Activated CD4-positive, CD25-positive, alpha-beta regulatory T cell treated with anti-CD3 and anti-CD28 coated beads, Interleukin-2, amount 50 U/mL, for 72 hours (primary cell): ENCODE results near the gene FOXJ3.

ENCODE experiments used
- DNase-seq: peaks from one replicate; pipeline ENCODE4 v3.0.0; 2021

Gene FOXJ3

DNA sequence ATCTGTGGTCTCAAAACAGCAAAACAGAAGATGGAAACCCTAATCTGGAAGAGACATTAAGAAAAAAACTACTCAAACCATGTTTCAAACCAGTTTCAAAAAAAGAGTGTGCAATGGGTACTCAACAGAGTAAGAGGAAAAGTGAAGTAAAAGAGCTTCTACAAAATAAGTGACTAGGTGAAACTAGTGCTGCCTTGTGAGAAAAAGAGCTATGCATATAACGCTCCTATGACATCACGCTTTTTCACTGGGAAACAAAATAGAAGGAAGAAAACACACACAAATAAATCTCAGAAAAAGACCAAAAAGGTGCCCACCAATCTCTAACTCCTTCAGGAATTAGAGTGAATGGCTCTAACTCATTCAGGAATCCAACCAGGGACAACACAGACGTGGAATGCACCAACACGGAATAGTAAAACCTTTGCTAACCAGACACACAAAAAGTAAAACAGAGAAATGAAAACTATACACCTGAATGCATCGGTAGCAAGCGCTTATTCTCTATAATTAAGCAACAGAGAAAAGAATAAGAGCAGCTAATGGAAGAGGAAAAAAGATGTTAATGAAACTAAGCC, 1.3 kb downstream of the FOXJ3 start:
- DNase-seq: no peak

DNA sequence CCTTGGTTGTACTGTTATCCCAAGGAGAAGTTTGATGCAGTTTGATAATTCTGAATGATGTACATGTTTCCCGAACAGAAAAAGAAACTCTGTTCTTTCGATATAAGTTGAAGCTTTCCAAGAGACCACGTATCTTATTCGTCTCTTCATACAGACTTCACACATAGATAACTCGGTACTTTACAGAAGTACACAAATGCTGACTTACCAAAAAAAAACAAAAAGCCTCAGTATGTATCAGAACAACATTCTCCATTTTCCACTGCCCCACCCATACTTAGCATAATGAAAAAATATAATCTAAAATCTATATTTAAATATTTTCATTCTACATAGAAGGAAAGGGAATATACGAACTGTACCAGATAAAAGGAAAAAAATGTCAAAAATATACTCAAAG, 2.2 kb downstream of the FOXJ3 start:
- DNase-seq: no peak

GRCh38 chr1:42330215-42330614, 4.8 kb downstream of the FOXJ3 start:
- DNase-seq: no peak

DNA sequence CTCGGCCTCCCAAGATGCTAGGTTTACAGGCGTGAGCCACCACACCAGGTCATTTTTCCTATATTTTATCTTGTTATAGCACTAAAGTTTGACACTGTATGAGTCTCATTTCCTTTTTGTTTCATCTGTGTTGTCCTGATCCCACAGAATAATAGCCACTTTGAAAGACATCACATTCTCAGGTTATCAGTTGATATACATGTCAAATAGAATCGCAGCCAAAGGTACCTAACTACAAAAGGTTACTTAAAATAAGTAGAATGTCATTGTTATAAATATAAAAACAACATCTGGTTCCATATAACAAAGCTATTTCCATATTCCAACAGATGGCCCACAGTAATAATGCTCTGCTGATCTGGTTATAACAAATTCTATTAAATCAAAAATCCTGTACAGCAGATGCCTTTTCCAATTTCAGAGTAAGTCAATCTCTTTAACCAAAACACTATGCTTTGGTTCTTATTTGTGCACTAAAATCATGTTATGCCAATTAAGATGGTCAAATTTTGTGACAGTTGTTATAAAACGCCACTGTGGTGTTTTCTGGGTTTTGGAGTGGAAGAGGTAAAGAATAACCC, 6.0 kb downstream of the FOXJ3 start:
- no peak for DNase-seq

GRCh38 chr1:42328047-42328625, 6.9 kb downstream of the FOXJ3 start:
- DNase-seq: no peak

- no peak for DNase-seq
Observed at GRCh38 chr1:42325014-42325402, 10.0 kb downstream of the FOXJ3 start.

DNA sequence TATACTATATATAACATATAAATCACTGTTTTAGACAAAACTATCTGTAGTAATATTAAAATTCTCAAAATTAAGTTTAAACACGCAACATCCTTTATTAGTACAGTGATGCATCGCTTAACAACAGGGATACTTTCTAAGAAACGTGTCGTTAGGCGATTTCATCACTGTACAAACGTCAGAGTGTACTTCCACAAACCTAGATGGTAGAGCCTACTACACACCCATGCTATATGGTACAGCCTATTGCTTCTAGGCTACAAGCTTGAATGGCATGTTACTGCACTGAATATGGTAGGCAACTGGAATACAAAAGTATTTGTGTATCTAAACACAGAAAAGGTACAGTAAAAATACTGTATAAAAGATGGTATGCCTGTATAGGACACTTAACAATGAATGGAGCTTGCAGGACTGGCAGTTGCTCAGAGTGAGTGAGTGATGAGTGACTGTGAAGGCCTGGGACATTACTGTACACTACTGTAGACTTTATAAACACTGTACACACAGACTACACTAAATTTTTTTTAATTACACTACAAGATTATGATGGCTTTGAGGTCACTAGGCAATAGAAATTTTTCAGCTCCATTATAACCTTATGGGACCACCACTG, 10.5 kb downstream of the FOXJ3 start:
- DNase-seq: no peak

DNA sequence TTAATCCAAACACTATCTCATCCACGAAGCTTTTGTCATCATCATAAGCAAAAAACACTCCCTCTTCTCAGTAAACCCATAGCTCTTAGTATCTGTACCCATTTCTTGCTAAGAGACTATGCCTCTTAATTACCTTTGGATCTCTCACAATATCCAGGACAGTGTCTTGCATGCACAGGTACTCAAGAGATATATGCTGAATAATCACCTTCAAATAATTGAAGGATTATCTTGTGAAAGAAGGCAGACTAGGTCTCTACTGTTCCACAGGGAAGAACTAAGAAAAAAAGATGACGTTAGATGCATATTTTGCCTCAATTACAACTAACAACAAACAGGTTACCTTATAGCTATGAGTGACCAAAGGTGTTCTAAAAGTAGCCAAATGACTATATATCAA, 11.5 kb downstream of the FOXJ3 start:
- no peak for DNase-seq

- no peak for DNase-seq
Observed at GRCh38 chr1:42322577-42322976, 12.5 kb downstream of the FOXJ3 start.

- no peak for DNase-seq
Observed at GRCh38 chr1:42321731-42322130, 13.3 kb downstream of the FOXJ3 start.

DNA sequence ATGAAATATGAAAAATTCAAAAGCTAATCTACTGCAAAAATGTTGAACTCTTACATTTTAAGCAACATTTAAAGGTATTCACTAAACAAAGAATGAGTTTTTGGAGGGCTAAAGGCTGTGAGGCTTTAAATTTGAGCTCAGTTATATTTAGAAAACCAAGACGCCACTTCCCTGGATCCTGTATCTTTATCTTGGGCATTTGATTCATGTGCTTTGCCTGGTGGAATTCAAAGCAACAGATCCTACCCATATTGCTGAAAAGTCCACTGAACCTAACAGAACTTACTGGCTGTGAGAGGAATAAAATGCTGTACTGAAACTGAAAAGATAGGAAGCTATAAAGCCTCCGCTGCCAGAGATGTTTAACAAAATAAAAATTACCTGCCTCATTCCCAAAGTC, 14.3 kb downstream of the FOXJ3 start:
- DNase-seq: no peak

GRCh38 chr1:42319871-42320484, 15.1 kb downstream of the FOXJ3 start:
- no peak for DNase-seq

DNA sequence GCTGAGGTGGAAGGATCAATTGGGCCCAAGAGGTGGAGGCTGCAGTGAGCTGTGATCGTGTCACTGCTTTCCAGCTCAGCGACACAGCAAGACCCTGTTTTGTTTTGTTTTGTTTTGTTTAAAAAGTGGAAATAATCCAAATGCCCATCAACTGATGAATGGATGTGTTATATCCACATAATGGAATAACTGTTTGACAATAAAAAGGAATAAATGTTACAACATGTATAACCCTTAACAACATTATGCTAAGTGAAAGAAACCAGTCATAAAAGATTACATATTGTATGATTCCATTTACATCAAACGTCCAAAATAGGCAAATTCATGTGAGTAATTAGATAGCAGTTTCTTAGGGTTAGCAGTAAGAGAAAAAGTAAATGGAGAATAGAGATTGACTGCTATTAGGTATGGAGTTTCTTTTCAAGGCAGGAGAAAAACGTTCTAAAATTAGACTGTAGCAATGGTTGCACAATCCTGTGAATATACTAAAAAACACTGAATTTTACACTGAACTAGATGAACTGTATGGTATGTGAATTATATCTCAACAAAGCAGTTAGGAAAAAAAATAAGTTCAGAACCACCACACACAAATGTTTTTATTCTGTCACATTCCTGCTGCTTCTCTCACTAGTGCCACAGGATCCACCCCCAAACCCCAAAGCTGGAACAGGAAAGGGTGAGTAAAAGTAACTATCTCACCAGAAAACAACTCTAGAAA, 15.7 kb downstream of the FOXJ3 start:
- no peak for DNase-seq

DNA sequence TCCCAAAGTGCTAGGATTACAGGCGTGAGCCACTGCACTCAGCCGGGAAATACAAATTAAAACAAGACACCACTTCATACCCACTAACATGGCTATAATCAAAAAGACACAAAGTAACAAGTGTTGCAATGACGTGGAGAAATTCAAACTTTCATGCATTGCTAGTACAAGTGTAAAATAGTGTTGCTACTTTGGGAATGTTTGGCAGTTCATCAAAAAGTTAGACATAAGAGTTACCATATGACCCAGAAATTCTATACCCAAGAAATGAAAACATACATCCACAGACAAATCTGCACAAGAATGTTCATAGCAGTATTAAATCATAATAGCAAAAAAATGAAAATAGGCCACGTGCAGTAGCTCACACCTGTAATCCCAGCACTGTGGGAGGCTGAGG, 16.4 kb downstream of the FOXJ3 start:
- no peak for DNase-seq

DNA sequence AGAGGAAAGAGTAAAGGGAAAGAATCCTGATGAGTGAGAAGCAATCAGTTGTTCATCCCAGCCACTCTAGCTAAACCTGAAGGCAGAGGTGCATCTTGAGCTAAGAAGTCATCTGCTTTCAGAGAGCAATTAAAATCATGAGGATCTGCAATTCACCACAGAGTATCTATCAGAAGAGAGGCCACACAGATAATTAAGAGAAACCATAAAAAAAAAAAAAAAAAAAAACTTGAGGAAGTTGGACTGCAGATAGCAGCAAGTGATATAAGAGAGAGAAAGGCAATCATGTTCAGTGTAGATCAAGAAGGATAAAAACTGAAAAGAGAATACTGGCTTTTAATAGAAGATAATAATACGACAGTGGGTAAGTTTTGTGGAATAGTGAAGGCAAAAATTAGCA, 17.7 kb downstream of the FOXJ3 start:
- no peak for DNase-seq

GRCh38 chr1:42316292-42316691, 18.7 kb downstream of the FOXJ3 start:
- DNase-seq: no peak

DNA sequence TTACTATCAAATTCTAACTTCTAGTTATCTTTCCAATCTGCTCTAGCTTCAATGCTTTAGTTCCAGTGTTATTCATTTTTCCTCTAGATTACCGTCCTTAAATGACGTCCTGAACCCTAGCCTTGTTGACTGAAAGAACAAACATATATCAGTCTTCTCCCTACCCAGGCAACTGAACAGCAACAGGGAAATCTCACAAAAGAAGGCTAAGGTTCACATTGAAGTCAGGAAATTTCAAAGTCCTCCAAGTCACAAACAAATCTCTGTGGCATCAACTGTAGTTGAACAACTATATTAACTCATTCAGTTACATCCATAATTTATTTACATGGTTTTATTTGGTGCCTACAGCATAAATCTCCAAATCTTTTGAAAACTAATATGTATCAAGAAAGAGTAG, 19.5 kb downstream of the FOXJ3 start:
- DNase-seq: no peak

DNA sequence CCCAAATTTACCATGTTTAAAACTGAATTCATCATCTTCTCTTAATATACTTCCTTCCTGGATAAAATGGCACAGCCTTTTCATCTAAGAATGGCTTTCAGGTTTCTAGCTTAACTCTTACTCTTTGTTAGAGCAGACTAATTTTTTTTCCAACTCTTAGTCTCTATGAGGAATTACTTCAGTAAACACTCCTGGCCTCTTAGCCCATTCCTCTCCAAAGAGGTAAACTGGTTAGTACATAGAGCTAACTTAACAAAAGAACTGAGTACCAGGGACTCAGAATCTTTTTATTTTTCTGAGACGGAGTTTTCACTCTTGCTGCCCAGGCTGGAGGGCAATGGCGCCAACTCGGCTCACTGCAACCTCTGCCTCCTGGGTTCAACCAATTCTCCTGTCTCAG, 21.1 kb downstream of the FOXJ3 start:
- DNase-seq: no peak

GRCh38 chr1:42312576-42313212, 22.3 kb downstream of the FOXJ3 start:
- DNase-seq: no peak

GRCh38 chr1:42311897-42312296, 23.1 kb downstream of the FOXJ3 start:
- DNase-seq: no peak

DNA sequence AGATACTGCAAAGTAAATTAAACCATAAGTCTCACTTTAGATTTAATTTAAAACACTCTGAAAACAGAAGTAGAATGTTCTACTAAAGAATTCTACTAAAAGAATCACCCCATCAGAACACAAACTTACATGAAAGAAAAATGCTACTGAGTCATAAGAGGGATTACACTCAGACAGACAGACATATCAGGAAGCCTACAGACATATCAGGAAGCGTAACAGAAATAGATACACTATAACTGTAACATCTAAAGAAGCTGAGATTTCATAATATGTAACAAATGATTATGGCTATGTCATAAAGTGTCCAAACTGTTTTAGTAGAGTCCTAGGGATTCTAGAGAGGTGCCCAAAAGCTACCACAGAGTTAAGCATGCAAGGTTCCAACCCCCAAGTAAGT, 23.9 kb downstream of the FOXJ3 start:
- DNase-seq: no peak

- no peak for DNase-seq
Observed at GRCh38 chr1:42306977-42307376, 28.1 kb downstream of the FOXJ3 start.

- no peak for DNase-seq
Observed at GRCh38 chr1:42305639-42306038, 29.4 kb downstream of the FOXJ3 start.
